DOHH2 (cell line): ENCODE measurements around the gene ACOT11.

ENCODE experiments used
- CTCF ChIP-seq: fragments of 200-600 bp; sonication (generic); IDR thresholded peaks from one replicate; pipeline ENCODE4 v1.5.1; 2014; ENCODE audit warnings: antibody characterized with exemption, mild to moderate bottlenecking, low read depth, low read length; ENCODE audit not compliant: poor library complexity, severe bottlenecking
- EZH2phosphoT487 ChIP-seq: fragments of 200-600 bp; sonication (generic); IDR thresholded peaks from 2 replicates; pipeline ENCODE4 v1.6.1; 2017; ENCODE audit warnings: borderline replicate concordance, mild to moderate bottlenecking, antibody characterized with exemption, low read length, moderate library complexity, mixed read lengths

- no peak for TF ChIP-seq CTCF
- TF ChIP-seq EZH2phosphoT487, result no peak
These were observed 9.5 kb upstream of the ACOT11 start for GRCh38 chr1:54538538-54538937.
